Activated naive CD4-positive, alpha-beta T cell treated with anti-CD3 and anti-CD28 coated beads for 36 hours (primary cell): Measurements from ENCODE around the gene IGSF10. TPM values are rescaled to one million over a fixed set of nuclear protein-coding genes. Genes with fewer than 3 reads are reported as not detected.

Experiments
- CTCF ChIA-PET: fragments of 350-600 bp; sonication (Branson Sonifier 250); formaldehyde crosslinking; loops from one replicate; lab custom pipeline; 2021; ENCODE audit warnings: antibody characterized with exemption; lab: Charles Lee
- DNase-seq: peaks from one replicate; pipeline ENCODE4 v3.0.0-alpha.2; 2020
- H3K27ac Mint-ChIP-seq: one replicate; pipeline ENCODE4 v1.8.0; 2021; ENCODE audit warnings: mild to moderate bottlenecking, mixed read lengths
- H3K27me3 Mint-ChIP-seq: one replicate; pipeline ENCODE4 v1.8.0; 2021; ENCODE audit warnings: low read depth, mixed read lengths
- H3K36me3 Mint-ChIP-seq: one replicate; pipeline ENCODE4 v1.8.0; 2021; ENCODE audit warnings: low read depth, mixed read lengths
- H3K4me1 Mint-ChIP-seq: one replicate; pipeline ENCODE4 v1.8.0; 2021; ENCODE audit warnings: low read depth, mixed read lengths
- H3K4me3 Mint-ChIP-seq: one replicate; pipeline ENCODE4 v1.8.0; 2021; ENCODE audit warnings: mild to moderate bottlenecking, moderate library complexity, mixed read lengths
- H3K9me3 Mint-ChIP-seq: one replicate; pipeline ENCODE4 v1.8.0; 2021; ENCODE audit warnings: mixed read lengths
- intact Hi-C: fragments of 100-400 bp; cut with micrococcal nuclease; formaldehyde crosslinking; loops from one replicate; pipeline ENCODE4 v1.15.1; 2023
- total RNA-seq, 2 experiments: library from RNA; stranded (reverse); gene quantifications; one replicate each; pipeline ENCODE4 v1.2.3, GENCODE V29; 2021

The IGSF10 gene
- total RNA-seq, 2 experiments from 2014 or later: not detected

DNA sequence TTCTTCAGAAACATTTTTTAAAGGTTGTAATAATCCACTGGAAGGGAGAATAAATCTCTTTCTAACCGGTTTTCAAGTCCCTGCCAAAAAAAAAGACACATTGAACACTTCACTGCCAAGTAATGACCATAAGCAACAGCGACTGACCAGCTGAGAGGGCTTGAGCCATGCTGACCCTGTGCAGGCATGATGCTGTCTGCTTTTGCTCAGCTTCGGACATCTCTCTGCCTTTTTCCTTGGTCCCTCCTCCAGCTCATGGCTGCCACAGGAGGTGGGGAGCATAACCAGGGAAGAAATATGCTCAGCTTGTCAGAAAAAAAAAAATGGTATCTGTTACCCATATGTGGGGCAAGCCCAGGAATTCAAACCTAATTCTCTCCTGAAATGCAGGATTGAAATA is 1.5 kb downstream of the IGSF10 start:
- H3K36me3 Mint-ChIP-seq: no peaks in the 10 kb centered on the region
- H3K27me3 Mint-ChIP-seq: peaks cover 17% of the 10 kb centered on the region
- CTCF ChIA-PET: interaction anchor here (0.7 to 1.0 kb wide), 4 partner anchors 9 to 380 kb away, joined by 3 to 6 read pairs (median 4); no protein-coding TSS in a partner anchor
- no peaks in the 10 kb centered on the region for H3K9me3 Mint-ChIP-seq
- H3K4me3 Mint-ChIP-seq: no peak overlapping the region
- no peak overlapping the region for H3K27ac Mint-ChIP-seq
- peaks cover 2% of the 10 kb centered on the region for H3K4me1 Mint-ChIP-seq
- intact Hi-C loops: no loop called here
- no peak for DNase-seq

- Mint-ChIP-seq H3K4me3 (no peak overlapping the region), H3K36me3 (no peaks in the 10 kb centered on the region), H3K27me3 (peaks cover 6% of the 10 kb centered on the region), H3K4me1 (peaks cover 2% of the 10 kb centered on the region), H3K27ac (no peak overlapping the region), H3K9me3 (no peaks in the 10 kb centered on the region)
- CTCF ChIA-PET: interaction anchor here (1.0 kb wide), 1 partner anchor 12 kb away, joined by 6 read pairs; no protein-coding TSS in a partner anchor
- intact Hi-C loops: no loop called here
- DNase-seq: no peak
Measured at GRCh38 chr3:151456065-151456464, 4.8 kb downstream of the IGSF10 start.

DNA sequence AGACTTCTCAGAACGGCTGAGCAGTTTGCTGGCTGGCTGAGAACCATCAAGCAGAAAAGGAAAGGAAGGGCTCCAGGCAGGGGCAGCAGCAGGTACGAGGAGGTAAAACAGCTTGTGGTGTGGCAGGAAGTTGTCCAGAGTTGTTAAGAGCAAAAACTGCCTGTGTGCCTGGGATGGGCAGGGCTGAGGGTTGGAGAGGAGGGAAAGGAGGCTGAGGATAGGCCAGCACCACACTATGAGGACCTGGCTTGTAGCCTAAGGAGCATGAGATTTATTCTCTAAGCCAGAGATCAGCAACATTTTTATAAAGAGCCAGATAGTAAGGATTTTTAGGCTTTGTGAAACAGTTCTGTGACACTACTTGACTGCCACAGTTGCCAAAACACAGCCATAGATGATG is 8.0 kb downstream of the IGSF10 start:
- H3K4me1 Mint-ChIP-seq: no peaks in the 10 kb centered on the region
- no peak for DNase-seq
- CTCF ChIA-PET: no interaction called here
- no peak overlapping the region for H3K4me3 Mint-ChIP-seq
- H3K9me3 Mint-ChIP-seq: no peaks in the 10 kb centered on the region
- H3K27me3 Mint-ChIP-seq: no peaks in the 10 kb centered on the region
- no peak overlapping the region for H3K27ac Mint-ChIP-seq
- no peaks in the 10 kb centered on the region for H3K36me3 Mint-ChIP-seq
- intact Hi-C loops: no loop called here

DNA sequence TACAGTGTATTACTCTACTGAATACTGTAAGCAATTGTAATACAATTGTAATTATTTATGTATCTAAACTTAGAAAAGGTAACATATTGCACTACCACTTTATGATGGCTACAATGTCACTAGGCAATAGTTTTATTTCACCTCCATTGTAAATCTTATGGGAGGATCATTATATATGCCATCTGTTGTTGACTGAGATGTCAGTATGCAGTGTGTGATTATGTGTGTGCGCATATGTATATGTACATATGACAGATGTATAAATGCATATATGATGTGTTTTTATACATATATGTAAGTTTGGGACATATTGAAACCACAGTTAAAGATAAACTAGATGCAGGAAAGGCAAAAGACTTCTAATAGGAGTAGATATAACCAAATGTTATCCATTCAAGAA is 8.5 kb downstream of the IGSF10 start:
- no peak for DNase-seq
- H3K4me3 Mint-ChIP-seq: no peak overlapping the region
- no peaks in the 10 kb centered on the region for H3K9me3 Mint-ChIP-seq
- no peaks in the 10 kb centered on the region for H3K27me3 Mint-ChIP-seq
- H3K36me3 Mint-ChIP-seq: no peaks in the 10 kb centered on the region
- intact Hi-C loops: no loop called here
- CTCF ChIA-PET: no interaction called here
- H3K27ac Mint-ChIP-seq: no peak overlapping the region
- H3K4me1 Mint-ChIP-seq: no peaks in the 10 kb centered on the region

- intact Hi-C loops: no loop called here
- CTCF ChIA-PET: no interaction called here
- no peak overlapping the region for H3K4me3 Mint-ChIP-seq
Measured at GRCh38 chr3:151446002-151446340, 14.9 kb downstream of the IGSF10 start.

GRCh38 chr3:151445273-151446001 is 15.4 kb downstream of the IGSF10 start:
- no peak overlapping the region for H3K27ac Mint-ChIP-seq
- peaks cover 3% of the 10 kb centered on the region for H3K27me3 Mint-ChIP-seq
- no peaks in the 10 kb centered on the region for H3K4me1 Mint-ChIP-seq
- no peak overlapping the region for H3K4me3 Mint-ChIP-seq
- DNase-seq: no peak
- no peaks in the 10 kb centered on the region for H3K36me3 Mint-ChIP-seq
- intact Hi-C loops: no loop called here
- CTCF ChIA-PET: interaction anchor here (0.7 kb wide), 1 partner anchor 473 kb away, joined by 3 read pairs; no protein-coding TSS in a partner anchor
- H3K9me3 Mint-ChIP-seq: no peaks in the 10 kb centered on the region

More at GRCh38 chr3:151446002-151446340, 14.9 kb downstream of the IGSF10 start:
- Mint-ChIP-seq H3K36me3 (no peaks in the 10 kb centered on the region), H3K27me3 (peaks cover 3% of the 10 kb centered on the region), H3K9me3 (no peaks in the 10 kb centered on the region), H3K4me1 (no peaks in the 10 kb centered on the region), H3K27ac (no peak overlapping the region)
- no peak for DNase-seq

DNA sequence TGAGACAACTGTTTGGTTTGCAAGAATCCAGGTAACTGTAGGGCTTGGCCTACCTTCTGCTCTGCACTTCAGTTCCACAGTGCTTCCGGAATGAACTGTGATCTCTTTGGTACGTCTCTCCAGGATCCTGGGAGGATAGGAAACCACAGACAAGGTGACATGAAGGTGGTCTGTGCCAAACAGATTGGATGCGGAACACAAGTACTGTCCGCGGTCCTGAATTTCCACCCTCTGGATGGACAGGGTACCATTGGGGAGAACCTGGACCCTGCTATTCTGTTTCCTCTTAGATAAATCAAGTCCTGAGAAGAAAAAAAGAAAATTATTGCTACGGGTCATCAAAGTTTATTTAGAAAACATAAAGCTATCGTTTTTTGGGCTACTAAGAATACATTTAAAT is 17.3 kb downstream of the IGSF10 start:
- Mint-ChIP-seq H3K36me3 (no peaks in the 10 kb centered on the region), H3K9me3 (no peaks in the 10 kb centered on the region), H3K27ac (no peak overlapping the region)

DNA sequence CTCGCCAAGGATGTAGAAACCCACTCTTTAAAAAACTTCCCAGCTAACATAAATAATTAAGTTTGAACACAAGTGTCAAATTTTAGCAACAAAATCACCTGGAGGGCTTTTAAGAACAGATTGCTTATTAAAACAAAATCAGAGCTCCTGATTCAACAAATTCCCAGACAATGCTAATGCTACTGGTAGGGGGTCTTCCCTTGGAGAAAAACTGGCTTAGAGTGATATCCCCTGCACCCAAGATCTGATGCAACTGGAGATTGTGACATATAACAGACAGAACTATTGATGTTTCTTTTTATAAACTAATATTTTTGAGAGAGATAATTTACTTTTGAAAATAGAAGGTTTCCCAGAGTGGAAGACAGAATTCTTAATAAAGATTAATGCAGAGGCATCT is 19.9 kb downstream of the IGSF10 start:
- Mint-ChIP-seq H3K4me1 (no peaks in the 10 kb centered on the region), H3K36me3 (no peaks in the 10 kb centered on the region), H3K4me3 (no peak overlapping the region), H3K9me3 (no peaks in the 10 kb centered on the region), H3K27me3 (peaks cover 2% of the 10 kb centered on the region), H3K27ac (no peak overlapping the region)
- no peak for DNase-seq
- CTCF ChIA-PET: interaction anchor here (0.7 to 2.0 kb wide), 9 partner anchors 8 to 479 kb away, joined by 3 to 8 read pairs (median 4); no protein-coding TSS in a partner anchor
- intact Hi-C loops: no loop called here

More for the DNA sequence above, 17.3 kb downstream of the IGSF10 start:
- CTCF ChIA-PET: no interaction called here
- Mint-ChIP-seq H3K4me3 (no peak overlapping the region), H3K4me1 (no peaks in the 10 kb centered on the region), H3K27me3 (peaks cover 3% of the 10 kb centered on the region)
- no peak for DNase-seq
- intact Hi-C loops: no loop called here

GRCh38 chr3:151439652-151440125 is 21.2 kb downstream of the IGSF10 start:
- Mint-ChIP-seq H3K27ac (no peak overlapping the region), H3K9me3 (no peaks in the 10 kb centered on the region), H3K36me3 (no peaks in the 10 kb centered on the region), H3K4me1 (no peaks in the 10 kb centered on the region), H3K4me3 (no peak overlapping the region), H3K27me3 (peaks cover 2% of the 10 kb centered on the region)
- CTCF ChIA-PET: interaction anchor here (0.7 to 3.0 kb wide), 6 partner anchors 8 to 480 kb away, joined by 3 to 27 read pairs (median 6); no protein-coding TSS in a partner anchor
- intact Hi-C loops: loop anchor here (1.0 to 2.0 kb wide), 5 partner anchors 149 to 1085 kb away; no protein-coding TSS in a partner anchor
- DNase-seq: no peak

DNA sequence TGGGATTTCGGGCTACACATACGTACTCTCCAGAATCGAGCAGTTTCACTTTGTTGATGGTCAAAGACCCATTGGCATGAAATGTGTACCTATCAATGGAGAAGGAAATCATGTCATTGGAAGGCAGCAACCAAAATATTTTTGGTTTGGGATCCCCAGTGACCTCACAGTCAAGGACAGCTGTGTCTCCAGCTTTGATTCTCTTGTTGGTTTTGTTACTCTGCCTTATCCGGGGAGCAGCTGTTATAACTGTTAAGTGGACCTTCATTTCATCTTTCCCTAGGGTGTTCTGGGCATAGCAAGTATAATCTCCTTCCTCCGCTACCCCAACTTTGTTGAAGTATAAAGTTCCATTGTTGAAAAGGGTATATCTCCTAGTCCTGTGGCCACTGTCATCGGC is 23.0 kb downstream of the IGSF10 start:
- no peak for DNase-seq
- H3K4me1 Mint-ChIP-seq: no peaks in the 10 kb centered on the region
- peaks cover 2% of the 10 kb centered on the region for H3K27me3 Mint-ChIP-seq
- intact Hi-C loops: loop anchor here (2.0 kb wide), 2 partner anchors 147 to 209 kb away; no protein-coding TSS in a partner anchor
- CTCF ChIA-PET: interaction anchor here (1.8 to 3.0 kb wide), 2 partner anchors 400 to 482 kb away, joined by 11 to 27 read pairs; no protein-coding TSS in a partner anchor
- no peak overlapping the region for H3K27ac Mint-ChIP-seq
- no peak overlapping the region for H3K4me3 Mint-ChIP-seq
- H3K36me3 Mint-ChIP-seq: no peaks in the 10 kb centered on the region
- H3K9me3 Mint-ChIP-seq: no peaks in the 10 kb centered on the region

GRCh38 chr3:151436675-151437446 is 24.0 kb downstream of the IGSF10 start:
- H3K27ac Mint-ChIP-seq: no peak overlapping the region
- intact Hi-C loops: no loop called here
- CTCF ChIA-PET: interaction anchor here (0.5 kb wide), 1 partner anchor 1134 kb away, joined by 3 read pairs; no protein-coding TSS in a partner anchor
- no peaks in the 10 kb centered on the region for H3K9me3 Mint-ChIP-seq
- H3K4me3 Mint-ChIP-seq: no peak overlapping the region
- DNase-seq: no peak
- H3K4me1 Mint-ChIP-seq: no peaks in the 10 kb centered on the region
- H3K27me3 Mint-ChIP-seq: peaks cover 3% of the 10 kb centered on the region
- no peaks in the 10 kb centered on the region for H3K36me3 Mint-ChIP-seq

GRCh38 chr3:151434151-151434890 is 26.5 kb downstream of the IGSF10 start:
- Mint-ChIP-seq H3K4me3 (no peak overlapping the region), H3K9me3 (no peaks in the 10 kb centered on the region), H3K36me3 (no peaks in the 10 kb centered on the region), H3K4me1 (no peaks in the 10 kb centered on the region), H3K27ac (no peak overlapping the region), H3K27me3 (peaks cover 6% of the 10 kb centered on the region)
- DNase-seq: no peak
- CTCF ChIA-PET: interaction anchor here (0.5 to 0.9 kb wide), 2 partner anchors 112 to 464 kb away, joined by 3 read pairs; no protein-coding TSS in a partner anchor
- intact Hi-C loops: no loop called here
